Measurements from ENCODE around the gene KRT82.

Gene KRT82

DNA sequence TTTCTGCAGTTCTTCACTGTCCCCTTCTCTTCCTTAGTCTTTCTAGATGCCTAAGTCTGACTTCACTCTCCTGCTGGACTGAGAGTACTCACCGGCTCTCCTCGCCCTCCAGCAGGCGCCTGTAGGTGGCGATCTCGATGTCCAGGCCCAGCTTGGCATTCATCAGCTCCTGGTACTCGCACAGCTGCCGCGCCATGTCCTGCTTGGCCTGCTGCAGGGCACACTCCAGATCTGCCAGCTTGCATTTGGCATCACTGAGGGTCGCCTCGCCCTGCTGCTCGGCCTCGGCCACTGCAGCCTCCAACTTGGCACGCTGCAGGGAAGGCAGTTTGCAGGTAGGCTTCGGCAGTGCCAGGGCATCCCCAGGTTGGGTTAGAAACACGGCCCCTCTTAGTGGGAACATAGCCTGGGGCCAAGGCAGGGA, 25.9 kb downstream of the KRT82 start:
- Histone ChIP-seq H3K4me1 (ENCODE audit: insufficient read depth, poor library complexity, severe bottlenecking) (no peaks in the 10 kb centered on the region), H3K27me3 (ENCODE audit: insufficient read depth, poor library complexity, severe bottlenecking) (no peaks in the 10 kb centered on the region), H3K36me3 (ENCODE audit: low read depth) (no peaks in the 10 kb centered on the region), H3K4me3 (ENCODE audit: severe bottlenecking) (no peak overlapping the region), H3K9me3 (ENCODE audit: severe bottlenecking) (no peaks in the 10 kb centered on the region), H3K27ac (ENCODE audit: poor library complexity, severe bottlenecking) (no peak overlapping the region)
- TF ChIP-seq CTCF (IDR thresholded peaks at IDR 0.05; ENCODE audit: poor library complexity, severe bottlenecking), result peak; percentile 63
- no peak for DNase-seq (ENCODE audit: low spot score)
- peak; percentile 52; the same call in 2 of the 3 replicates for ATAC-seq (ENCODE audit: low read depth)

DNA sequence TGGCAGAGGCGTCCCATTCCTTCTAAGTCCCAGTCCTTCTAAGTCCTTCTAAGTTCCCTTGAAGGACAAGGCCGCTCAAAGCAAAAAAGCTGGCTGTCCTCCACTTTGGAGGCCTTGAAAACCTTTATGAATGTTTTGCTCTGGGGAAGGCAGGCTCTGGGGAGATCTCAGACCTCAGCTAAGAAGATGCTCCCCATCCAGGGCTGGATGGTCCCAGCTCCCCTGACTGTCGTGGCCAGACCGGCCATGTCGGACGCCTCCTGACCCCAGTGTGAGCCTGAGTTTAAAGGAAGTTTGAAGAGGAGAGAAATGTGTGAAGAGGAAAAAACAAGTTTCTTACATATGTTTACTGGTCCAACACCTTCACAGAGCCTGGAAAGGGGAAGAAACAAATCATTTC, 26.6 kb downstream of the KRT82 start:
- no peak for TF ChIP-seq CTCF (IDR thresholded peaks at IDR 0.05; ENCODE audit: poor library complexity, severe bottlenecking)
- Histone ChIP-seq H3K27me3 (ENCODE audit: insufficient read depth, poor library complexity, severe bottlenecking) (no peaks in the 10 kb centered on the region), H3K36me3 (ENCODE audit: low read depth) (no peaks in the 10 kb centered on the region), H3K27ac (ENCODE audit: poor library complexity, severe bottlenecking) (no peak overlapping the region), H3K9me3 (ENCODE audit: severe bottlenecking) (no peaks in the 10 kb centered on the region), H3K4me3 (ENCODE audit: severe bottlenecking) (no peak overlapping the region), H3K4me1 (ENCODE audit: insufficient read depth, poor library complexity, severe bottlenecking) (no peaks in the 10 kb centered on the region)
- ATAC-seq (ENCODE audit: low read depth), result no peak
- DNase-seq (ENCODE audit: low spot score), result no peak

DNA sequence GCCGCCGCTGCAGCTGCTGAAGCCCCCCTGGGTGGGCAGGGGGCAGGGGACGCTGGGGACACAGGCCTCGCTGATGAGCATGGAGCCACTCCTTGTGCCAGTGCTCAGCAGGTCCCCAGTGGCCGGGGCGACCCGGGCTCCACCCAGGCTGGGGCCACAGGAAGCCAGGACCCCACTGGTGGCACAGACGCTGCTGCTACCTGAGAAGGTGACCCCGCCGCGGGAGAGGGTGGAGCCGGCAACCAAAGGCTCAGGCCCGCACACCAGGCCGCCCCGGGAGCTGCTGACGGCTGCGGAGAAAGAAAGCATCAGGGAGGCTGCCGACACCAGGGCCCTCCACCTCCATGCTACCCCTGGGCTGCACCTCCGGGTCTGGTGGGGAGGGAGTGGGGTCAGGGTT, 28.0 kb downstream of the KRT82 start:
- ATAC-seq (ENCODE audit: low read depth), result no peak
- H3K9me3 ChIP-seq (ENCODE audit: severe bottlenecking), result no peaks in the 10 kb centered on the region
- DNase-seq (ENCODE audit: low spot score), result no peak
- H3K27me3 ChIP-seq (ENCODE audit: insufficient read depth, poor library complexity, severe bottlenecking), result no peaks in the 10 kb centered on the region
- no peak overlapping the region for H3K4me3 ChIP-seq (ENCODE audit: severe bottlenecking)
- no peaks in the 10 kb centered on the region for H3K36me3 ChIP-seq (ENCODE audit: low read depth)
- no peak for TF ChIP-seq CTCF (IDR thresholded peaks at IDR 0.05; ENCODE audit: poor library complexity, severe bottlenecking)
- no peaks in the 10 kb centered on the region for H3K4me1 ChIP-seq (ENCODE audit: insufficient read depth, poor library complexity, severe bottlenecking)
- H3K27ac ChIP-seq (ENCODE audit: poor library complexity, severe bottlenecking), result no peak overlapping the region

DNA sequence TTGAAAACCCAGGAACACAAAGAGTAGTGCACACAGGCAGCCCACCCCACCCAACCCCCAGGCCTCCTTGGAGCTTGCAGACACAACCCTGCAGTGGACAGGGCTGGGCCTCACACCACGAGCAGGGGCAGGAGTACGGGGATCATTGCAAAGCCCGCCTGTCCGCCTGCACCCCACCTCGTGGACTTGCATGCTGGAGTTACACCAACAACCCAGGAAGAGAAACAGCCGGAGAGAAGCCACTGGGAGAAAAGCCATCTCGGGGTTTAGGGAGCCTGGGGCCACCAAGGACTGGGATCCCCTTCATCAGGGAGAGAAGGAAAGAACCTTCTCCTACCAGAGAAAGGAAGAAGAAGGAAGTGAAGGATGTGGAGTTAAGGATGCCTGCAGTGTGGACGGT, 28.9 kb downstream of the KRT82 start:
- Histone ChIP-seq H3K27ac (ENCODE audit: poor library complexity, severe bottlenecking) (no peak overlapping the region), H3K4me1 (ENCODE audit: insufficient read depth, poor library complexity, severe bottlenecking) (no peaks in the 10 kb centered on the region), H3K36me3 (ENCODE audit: low read depth) (no peaks in the 10 kb centered on the region), H3K27me3 (ENCODE audit: insufficient read depth, poor library complexity, severe bottlenecking) (no peaks in the 10 kb centered on the region), H3K4me3 (ENCODE audit: severe bottlenecking) (no peak overlapping the region), H3K9me3 (ENCODE audit: severe bottlenecking) (no peaks in the 10 kb centered on the region)
- DNase-seq (ENCODE audit: low spot score) (no peak), ATAC-seq (ENCODE audit: low read depth) (no peak)
- no peak for TF ChIP-seq CTCF (IDR thresholded peaks at IDR 0.05; ENCODE audit: poor library complexity, severe bottlenecking)

DNA sequence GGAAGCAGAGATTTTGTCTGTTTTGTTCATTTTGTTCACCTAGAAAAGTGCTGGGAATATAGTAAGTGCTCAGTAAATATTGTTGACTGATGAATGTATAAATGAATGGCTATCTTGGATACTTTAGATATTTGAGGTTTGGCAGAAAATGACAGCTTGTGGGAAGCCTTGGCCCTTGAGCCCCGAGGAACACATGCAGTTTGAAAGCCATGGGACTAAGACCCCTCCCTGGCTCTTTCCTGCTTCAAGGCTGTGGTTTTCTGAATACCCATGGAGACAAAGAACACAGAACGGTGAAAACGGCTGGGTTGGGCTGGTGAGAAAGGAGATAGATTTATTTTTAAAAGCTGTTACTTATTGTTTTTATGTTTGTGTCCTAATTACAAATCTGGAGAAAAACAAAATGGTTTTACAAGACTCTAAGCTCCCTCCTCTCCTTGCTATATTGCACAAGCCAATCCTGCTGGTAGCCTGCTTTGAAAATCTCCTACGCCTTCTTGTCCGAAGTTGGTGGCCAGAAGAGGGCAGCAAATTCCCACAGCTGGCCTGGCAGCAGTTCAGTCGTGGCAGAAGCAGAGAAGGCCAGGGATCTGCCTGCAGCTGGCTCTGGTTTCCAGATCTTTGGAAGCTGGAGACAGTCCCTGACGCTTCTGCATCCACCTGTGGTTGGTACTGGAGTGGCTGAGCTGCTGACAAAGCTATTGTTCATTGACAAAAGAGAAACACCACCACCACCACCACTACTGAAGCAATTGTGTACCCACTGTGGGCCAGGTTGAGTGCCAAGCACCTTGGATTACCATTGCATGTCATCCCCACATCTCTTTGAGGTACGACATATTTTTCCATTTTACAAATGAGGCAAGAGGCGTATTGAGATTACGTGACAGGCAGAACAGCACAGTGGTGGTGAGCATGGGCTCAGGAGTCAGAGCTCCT, 33.6 kb downstream of the KRT82 start:
- Histone ChIP-seq H3K36me3 (ENCODE audit: low read depth) (no peaks in the 10 kb centered on the region), H3K27me3 (ENCODE audit: insufficient read depth, poor library complexity, severe bottlenecking) (no peaks in the 10 kb centered on the region), H3K4me3 (ENCODE audit: severe bottlenecking) (no peak overlapping the region), H3K4me1 (ENCODE audit: insufficient read depth, poor library complexity, severe bottlenecking) (no peaks in the 10 kb centered on the region), H3K27ac (ENCODE audit: poor library complexity, severe bottlenecking) (no peak overlapping the region), H3K9me3 (ENCODE audit: severe bottlenecking) (no peaks in the 10 kb centered on the region)
- DNase-seq (ENCODE audit: low spot score) (peak; percentile 75), ATAC-seq (ENCODE audit: low read depth) (peak; percentile 93)
- peak; percentile 96 for TF ChIP-seq CTCF (IDR thresholded peaks at IDR 0.05; ENCODE audit: poor library complexity, severe bottlenecking)

Measured in RWPE2 (cell line).